NK-92 (cell line): ENCODE data around the gene SLC2A6.

Experiments used
- DNase-seq: peaks from one replicate; lab custom pipeline; 2025; ENCODE audit not compliant: unreplicated experiment; lab: John Stamatoyannopoulos, UW

SLC2A6 gene

DNA sequence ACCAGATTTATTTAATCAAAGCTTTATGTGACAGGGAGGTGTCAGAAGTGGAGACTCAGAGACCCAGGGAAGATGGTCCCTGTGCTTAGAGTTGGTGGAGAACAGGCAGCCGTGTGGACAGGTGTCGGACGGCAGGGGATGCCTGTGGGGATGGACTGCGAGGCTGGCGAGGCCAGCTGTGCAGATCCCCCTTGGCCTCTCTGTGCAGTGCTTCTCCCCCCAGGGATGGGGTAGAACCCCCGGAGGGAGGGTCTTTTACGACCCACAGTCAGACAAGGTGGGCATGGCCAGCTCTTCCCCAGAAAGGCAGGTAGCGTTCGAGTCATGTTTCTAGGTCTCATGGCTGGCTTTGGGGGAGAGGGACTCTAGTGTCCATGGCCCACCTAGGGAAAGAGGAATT, 4.7 kb upstream of the SLC2A6 start:
- no peak for DNase-seq

DNA sequence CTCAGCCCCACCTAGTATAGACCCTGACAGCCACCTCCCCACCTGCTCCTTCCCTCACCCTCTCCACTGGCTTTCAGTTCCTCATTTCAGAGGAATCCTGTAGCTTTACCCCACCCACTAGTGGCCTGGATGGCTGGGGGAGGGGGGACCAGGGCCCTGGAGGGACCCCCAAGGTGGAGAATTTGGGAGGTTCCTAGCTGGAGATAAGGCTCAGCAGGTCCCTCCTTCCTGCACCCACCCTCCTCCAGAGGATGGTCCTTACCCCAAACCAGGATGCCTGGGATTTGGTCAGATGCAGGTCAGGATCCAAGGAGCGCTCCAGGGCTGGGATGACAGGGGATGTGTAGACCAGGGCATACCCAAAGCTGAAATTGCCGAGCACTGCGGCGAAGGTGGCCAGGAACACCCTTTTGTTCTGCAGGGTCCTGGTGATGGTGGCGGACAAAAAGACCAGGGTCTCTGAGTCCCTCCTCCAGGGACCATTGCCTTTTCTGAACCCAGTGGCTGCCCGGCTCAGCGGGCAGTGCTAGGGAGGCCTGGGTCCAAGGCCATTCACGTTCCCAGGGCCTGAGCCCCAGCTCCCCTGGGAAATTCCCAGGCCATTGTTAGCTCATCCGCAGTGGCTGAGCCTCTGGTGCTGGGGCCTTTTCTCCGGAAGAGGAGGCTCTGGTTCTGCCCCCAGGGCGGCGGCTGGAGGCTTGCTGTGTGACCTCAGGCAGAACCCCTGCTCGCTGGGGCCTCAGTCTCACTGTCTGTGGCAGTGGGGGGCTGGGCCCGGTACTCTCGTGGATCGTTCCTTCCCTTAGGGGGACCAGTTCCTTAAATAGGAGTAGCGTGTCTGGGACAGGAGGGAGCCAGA, 678 bp downstream of the SLC2A6 start:
- no peak for DNase-seq

DNA sequence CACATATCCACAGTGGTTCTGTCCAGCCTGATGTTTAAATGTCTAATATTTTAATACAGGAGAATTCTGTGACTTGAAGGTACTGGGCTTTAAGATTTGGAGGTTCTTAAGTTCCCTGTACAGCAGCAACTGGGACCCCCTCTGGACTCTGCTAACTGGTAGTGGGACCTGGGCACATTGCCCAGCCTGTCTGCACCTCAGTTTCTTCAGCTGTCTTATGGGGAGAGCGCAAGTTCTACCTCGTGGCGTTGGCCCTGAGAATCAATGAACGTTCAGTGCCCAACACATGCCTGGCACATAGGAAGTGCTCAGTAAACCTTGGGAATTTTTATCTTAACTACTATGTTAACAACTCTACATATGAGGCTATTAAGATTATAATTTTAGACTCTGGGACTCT, 1.4 kb downstream of the SLC2A6 start:
- DNase-seq = no peak

DNA sequence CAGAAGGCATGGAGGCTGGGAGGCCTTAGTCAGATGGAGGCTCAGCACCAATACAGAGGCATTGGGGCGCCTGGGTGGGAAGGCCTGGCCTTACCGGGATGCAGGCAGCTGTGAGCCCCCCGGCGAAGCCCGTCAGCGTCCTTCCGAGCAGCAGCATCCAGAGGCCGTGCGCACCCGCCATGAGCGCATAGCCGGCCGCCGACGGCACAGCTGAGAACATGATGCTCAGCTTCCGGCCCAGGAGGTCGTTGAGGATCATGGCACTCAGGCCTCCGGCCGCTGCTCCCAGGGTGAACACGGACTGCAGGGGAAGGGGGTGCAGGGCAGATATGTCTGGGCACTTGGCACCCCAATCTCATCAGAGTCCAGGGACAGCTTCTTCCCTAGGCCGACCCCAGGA, 2.0 kb downstream of the SLC2A6 start:
- no peak for DNase-seq

DNA sequence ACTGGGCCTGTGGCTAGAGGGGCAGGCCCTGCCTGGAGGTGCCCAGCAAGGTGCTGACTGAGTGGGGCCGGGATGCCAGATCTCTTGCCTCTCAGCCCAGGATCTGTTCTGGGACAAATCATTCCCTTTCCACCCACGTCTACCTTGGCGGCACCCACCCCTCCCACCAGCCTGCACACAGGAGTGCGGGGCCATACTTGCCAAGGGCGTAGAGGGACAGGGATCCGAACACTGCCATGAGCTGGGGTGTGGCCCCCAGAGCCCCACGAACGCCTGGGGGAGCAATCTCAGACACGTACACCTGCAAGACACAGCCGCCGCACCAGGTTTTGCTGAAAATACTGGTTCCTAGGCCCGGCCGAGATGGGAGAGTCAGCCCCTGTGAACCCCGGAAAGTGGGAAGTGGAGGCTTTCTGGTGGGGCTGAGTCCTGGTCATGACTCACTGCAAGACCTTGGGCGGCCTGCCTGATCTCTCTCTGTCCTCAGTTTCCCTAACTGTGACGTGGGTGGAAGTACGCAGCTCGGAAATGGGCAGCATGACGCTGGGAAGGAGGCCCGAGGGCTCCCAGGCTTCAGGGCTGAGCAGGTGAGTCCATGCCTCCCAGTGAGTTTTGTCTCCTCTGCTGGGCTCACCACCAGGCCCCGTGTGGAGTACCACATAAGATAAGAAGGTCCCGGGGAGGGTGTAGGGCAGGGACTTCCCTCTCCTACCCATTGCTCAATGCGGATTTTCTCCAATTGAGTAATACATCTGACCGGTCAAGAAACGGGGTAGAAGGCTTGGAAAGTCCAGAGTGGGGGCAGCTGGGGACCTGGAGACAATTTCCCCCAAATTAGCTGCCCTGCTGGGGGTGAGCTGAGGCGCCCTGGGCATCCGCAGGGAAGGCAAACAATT, 2.6 kb downstream of the SLC2A6 start:
- DNase-seq = no peak

DNA sequence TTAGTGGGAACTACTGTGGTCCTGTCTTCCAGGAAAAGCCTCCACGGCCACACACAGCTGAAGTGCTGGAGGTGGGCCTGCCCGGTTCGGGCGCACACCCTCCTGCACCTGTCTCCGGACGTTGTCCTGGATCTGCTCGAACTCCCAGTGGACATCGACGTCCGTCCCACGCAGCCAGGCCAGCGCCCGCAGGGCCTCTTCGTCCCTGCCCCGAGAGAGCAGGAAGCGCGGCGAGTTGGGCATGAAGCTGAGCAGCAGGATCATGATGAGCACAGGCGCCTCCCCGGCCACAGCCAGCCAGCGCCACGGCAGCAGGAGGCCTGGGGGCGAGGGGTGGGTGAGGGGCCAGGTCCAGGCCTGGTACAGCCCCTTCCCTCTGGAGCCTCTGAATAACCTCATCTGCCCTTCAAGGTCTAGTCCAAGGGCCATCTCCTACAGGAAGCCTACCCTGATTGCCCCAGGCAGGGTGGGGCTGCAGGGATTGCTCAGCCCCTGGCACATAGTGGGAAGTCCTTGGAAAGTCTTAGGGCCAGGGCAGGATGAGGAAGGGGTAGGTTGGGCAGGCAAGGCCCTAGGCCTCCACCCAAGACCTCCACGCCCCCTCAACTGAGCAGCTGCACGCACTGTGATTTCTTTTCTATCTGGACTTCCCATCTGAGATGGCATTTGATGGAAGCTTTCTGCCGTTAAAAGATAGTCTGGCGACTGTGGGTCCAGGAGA, 3.4 kb downstream of the SLC2A6 start:
- DNase-seq = no peak

DNA sequence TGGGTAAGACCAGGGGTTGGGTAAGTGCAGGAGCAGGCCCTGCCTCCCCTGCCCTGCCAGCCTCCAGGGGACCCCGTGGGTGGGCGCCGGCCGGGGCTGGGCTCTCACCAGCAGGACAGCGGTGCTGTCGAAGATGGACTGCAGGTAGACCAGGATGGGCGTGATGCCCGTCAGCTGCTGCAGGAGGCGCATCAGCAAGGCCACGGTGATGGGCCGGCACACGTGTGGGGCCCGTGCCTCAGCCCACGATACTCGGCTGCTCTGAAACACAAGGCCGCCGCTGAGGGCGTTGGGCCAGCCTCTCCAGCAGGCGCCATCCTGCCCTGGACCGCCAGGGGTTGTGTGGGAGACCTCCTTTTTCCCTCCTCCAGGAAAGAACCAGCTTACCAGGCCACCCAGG, 4.0 kb downstream of the SLC2A6 start:
- DNase-seq = no peak

DNA sequence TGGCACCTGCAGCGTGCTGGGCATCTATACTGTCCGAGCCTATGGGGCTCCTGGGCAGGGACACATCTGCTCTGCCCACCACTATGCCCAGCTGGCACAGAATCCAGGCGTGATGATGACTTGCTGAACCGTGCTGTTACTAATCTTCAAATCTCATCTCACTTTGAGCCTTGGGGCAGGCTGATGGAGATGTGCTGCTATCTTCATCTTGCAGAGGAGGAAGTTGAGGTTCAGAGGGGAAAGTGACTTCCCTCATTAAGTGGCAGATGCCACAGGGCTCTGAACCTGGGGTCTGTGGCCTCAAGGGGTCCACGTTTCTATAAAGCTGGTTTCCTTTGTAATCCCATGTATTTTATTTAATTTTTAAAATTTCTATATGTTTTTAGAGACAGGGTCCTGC, 4.7 kb downstream of the SLC2A6 start:
- DNase-seq = no peak

DNA sequence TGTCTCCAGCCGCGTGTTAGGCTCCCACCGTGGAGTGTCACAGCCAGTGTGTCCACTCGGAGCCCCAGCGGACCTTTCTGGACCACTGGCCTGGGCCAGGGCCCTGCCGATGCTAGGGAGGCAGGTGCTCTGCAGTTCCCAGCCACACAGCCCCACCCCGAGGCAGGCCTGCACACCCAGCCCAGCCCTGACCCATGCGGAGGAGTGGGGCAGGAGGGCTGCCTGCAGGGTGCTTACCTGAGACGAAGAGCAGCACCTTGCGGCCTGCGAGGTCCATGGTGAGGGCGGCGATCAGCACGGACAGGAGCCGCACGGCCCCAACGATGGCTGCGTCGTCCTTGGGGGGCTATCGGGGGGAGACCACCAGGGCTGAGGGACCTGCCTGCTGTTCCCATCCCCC, 5.2 kb downstream of the SLC2A6 start:
- no peak for DNase-seq

DNA sequence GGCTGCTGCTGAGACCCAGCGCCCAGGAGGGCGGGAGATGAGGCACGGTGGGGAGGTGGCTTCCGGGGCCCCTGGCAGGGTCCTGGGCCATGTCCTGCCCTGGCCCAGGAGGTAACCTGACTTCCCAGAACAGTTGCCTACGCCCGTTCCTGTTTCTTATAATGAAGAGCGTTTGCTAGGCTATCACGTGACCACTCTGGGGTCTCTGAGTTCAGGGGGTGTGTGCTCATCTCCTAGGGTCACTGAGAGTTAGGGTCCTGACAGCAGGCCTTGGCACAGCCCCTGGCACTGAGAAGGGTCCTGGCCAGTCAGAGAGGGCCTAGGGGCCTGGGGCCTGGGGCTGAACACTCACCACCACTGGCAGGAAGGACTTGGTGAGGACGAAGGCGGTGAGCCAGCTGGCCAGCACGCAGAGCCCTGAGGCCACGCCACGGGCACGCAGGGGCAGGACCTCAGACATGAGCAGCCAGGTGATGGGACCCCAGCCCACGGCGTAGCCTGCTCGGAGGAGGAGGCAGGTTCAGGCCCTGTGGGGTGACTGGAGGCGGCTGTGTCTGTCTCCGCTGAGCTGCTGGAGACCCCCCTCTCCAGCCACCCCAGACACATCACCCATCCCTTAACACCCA, 6.0 kb downstream of the SLC2A6 start:
- DNase-seq = no peak

DNA sequence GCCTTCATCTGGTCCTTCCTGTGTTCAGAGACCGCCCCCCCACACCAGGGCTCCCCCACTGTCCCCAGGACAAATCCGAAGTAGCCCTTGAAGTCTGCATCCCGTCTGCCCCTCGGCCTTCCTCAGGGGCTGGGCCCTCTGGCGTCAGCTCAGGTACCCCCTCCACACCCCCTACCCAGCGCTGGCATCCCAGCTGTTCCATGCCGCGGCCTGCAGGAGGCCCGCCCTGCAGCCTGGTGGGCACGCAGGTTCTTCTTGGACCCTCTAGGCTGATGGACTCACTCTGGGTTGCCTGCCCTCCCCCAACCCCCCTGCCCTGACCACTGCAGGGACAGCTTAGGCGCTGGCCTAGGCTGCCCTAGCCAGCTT, 6.6 kb downstream of the SLC2A6 start:
- no peak for DNase-seq

DNA sequence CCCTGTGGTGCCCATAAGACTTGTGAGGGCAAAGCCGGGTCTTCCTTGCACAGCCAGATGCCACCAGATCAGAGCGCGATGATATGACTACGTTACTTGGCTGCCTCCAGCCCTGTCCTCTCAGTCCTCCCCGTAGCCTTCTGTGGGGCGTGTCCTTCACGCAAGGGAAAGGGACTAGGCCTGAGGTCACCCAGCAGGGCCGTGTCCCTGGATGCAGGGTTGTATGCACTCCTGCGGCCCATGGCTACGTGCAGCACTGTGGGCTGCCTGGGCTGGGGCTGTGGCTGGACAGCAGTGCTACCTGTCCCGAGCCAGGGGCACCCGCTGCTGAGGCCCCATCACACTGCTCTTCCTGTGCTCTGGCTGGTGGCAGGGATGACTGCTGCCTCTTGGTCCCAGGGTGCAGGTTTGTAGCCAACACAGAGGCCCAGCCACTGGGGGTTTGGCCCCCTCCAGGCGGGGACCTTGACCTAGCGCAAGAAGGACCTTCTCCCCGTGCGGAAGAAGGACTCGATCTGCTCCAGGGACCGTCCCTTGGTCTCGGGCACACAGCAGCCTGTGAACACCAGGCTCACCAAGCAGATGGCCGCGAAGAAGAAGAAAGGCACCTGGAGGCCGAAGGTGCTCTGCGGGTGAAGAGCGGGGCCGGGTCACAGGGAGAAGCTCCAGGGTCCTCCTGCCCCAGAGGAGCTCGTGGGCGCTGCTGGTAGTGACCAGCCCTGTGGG, 7.2 kb downstream of the SLC2A6 start:
- no peak for DNase-seq

DNA sequence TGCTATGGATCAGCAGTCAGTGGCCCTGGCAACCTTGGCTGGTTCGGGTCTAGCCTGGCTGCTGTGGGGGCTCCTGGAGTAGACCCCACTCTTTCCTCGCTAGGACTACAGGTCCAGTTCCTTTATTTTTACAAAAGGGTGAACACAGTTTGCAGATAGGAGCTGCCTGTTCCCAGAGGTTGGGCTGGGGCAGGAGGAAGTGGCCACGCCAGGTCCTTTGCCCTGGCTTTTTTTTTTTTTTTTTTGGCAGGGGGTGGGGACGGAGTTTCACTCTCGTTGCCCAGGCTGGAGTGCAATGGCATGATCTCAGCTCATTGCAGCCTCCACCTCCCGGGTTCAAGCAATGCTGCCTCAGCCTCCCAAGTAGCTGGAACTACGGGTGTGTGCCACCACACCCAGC, 7.9 kb downstream of the SLC2A6 start:
- DNase-seq = no peak

DNA sequence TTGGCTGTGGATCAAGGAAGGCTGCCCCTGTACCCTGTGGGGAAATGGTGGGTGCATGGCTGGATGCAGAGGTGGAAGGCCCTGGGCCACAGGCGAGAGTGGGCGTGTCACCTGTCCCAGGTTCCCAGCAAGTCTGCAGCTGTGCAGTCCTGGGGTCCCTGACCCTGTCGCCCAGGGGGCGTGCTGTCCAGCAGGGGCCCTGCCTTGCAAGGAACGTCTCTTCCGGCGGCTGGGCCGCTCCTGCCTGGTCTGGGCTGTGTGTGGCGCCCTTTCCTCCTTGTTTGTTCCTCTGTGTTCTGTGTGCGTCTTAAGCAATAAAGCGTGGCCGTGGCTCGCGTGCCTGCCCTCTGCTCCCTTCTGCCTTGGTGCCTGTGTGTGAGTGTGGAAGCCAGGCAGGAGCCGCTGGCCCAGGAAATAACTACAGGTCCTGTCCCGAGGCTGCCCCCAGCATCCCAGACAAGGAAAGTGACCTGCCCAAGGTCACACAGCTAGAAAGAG, 8.4 kb downstream of the SLC2A6 start:
- DNase-seq = no peak

DNA sequence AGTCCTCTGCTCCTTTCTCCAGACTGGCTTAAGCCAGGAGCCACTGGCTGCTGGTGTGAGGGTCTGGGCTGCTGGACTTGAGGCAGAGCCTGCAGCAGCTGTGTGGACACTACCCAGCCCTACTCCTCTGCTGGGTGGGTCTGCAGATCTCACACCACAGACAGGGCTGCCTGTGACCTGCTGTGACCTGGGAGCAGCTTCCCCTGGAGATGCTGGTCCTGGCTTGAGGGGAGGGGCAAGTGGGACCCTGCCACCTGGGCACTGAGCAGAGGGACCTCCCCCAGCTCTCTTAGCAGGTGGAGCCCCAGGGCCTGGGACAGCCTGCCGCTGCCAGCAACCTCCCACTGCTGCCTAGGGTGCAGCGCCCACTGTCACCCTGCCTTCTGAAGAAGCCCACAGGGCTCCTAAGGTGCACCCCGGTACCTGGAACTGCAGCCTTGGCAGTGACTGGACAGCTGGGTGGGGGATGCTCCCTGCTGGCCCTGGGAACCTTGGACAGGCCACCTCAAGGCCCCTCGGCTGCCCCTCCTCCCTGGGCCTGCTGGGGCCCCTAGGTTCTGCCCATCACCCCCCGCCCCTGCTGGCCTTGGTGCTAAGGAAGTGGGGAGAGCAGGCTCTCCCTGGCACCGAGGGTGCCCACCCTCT, 10.0 kb downstream of the SLC2A6 start:
- DNase-seq = no peak

DNA sequence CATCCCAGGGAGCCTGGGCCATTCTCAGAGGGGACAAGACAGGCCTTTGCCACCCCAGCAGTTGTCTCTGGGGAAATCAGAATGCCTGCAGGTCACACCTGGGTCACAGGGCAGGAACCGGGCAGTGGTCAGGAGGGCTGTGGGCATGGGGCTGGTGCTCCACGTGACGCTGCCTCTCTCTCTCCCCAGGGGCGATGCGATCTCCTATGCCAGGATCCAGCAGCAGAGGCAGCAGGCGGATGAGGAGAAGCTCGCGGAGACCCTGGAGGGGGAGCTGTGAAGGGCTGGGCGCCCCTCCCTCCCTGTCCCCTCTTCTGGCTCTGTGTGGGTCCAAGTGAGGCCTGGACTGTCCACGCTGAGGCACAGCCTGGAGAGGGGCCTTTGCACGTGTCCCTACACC, 10.5 kb downstream of the SLC2A6 start:
- no peak for DNase-seq

DNA sequence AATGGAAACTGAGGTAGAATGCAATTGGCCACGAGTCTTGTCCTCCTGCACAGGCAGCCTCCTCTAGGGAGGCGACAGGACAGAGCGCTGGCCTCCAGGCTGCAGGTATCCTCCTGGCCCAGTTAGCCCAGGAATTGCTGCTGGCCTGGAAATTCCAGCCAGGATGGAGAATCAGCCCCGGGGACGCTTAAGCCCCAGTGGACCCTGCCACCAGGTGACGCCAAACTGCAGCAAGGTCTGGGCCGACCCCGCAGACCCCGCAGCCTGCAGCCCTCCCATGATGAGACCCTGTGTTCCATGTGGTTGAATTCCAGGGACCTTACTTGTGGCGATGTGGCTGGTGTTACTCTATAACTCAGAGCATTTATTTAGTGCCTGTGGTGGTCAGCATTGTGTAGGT, 11.8 kb downstream of the SLC2A6 start:
- no peak for DNase-seq

DNA sequence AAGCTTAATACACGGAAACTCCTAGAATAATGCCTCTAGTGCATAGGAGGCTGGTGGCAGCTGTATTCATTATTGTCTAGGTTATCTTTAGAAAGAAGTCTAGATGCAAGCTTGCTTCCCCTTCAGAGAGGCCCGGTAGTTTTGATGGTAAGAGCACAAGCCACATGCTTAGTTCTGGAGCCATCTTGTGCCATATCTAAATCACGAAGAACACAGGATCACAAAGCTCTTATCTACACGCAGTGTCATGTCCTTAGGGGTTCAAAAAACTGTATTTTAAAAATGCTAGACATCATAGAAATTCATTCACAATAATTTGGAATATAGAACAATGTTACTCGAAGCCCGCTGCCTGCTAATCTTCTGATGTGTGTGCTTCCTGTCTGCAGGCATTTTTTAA, 12.9 kb downstream of the SLC2A6 start:
- DNase-seq = no peak

DNA sequence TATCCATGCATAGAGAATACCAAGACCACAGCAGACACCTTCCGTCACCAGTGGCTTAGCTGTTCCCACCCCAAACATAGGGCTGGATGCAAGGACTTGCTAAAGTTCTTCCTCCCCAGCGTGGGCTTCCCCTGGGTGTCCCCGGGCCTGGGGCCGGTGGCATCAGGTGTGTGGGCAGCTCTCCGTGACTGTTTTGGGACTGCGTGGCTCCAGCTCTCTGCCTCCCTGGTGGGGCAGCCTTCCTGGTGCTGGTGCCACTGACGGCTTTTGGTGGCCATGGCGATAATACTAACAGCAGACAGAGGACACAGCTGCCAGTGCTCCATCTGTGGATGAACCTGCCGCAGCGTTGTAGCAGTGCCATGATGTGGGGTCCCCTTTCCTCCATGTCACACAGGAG, 14.3 kb downstream of the SLC2A6 start:
- no peak for DNase-seq
